NCI-H446 treated with DMSO at 0.1 percent for 48 hours (cell line): ENCODE measurements around the gene DPYSL3.
A peak's percentile ranks its signal among the peaks of the same experiment; 100 is the strongest.

Source experiments
- DNase-seq: peaks from one replicate; lab custom pipeline; 2025; lab: John Stamatoyannopoulos, UW

The DPYSL3 gene

DNA sequence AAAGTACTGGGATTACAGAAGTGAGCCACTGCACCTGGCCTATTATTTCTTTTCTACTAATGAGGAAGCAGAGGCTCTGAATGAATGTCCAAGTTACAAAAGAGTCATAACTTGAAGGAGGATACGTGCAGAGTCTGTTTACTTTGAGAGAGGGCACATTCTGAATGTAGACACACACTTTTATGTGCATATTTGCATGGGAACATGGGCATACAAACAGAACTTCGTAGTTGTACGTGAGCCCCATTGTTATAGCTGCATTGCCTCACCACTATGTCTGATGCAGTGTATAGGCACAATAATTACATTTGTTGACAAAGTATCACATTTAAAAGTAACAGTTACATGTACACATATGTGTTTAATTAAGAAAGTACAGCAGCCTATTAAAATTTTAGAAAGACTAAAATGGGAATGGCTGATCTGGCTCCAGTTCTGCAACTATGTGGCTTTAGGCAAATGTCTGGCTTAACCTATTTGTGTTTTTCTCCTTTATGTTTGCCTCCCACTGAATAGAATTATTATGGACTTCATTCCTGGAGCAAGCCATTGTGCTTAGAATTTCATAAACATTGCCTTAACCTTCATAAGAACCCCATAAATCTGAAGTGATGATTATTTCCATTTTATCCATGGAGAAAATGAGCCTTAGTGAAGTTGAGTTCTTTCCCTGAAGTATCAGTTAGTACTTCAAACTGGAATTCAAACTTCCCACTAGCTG, 3.0 kb upstream of the DPYSL3 start:
- no peak for DNase-seq

GRCh38 chr5:147510885-147511284, 1.0 kb upstream of the DPYSL3 start:
- no peak for DNase-seq

GRCh38 chr5:147509041-147509709, 693 bp downstream of the DPYSL3 start:
- no peak for DNase-seq

GRCh38 chr5:147508711-147509040, 1.2 kb downstream of the DPYSL3 start:
- no peak for DNase-seq

- DNase-seq, result no peak
Observed at GRCh38 chr5:147507480-147508126, 2.3 kb downstream of the DPYSL3 start.

- no peak for DNase-seq
Observed at GRCh38 chr5:147504535-147504934, 5.3 kb downstream of the DPYSL3 start.

DNA sequence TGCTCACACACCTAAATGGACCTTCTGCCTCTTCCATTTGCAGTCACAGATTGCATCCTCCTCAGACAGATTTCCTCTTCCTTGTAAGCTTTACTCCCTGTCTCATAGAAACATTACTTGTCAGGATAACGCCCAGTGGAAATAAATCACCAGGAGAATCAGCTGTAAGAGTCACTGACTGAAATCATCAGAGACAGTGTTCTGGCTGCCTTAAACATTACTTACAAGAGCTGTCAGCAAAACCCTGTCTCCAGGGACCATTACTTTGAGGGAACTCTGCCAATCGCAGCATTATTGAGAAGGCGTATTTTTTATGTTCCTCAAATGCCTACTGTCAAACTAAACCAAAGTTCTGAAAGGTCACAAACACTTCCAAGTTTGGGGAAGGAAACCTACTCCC, 5.9 kb downstream of the DPYSL3 start:
- peak; percentile 83 for DNase-seq

DNA sequence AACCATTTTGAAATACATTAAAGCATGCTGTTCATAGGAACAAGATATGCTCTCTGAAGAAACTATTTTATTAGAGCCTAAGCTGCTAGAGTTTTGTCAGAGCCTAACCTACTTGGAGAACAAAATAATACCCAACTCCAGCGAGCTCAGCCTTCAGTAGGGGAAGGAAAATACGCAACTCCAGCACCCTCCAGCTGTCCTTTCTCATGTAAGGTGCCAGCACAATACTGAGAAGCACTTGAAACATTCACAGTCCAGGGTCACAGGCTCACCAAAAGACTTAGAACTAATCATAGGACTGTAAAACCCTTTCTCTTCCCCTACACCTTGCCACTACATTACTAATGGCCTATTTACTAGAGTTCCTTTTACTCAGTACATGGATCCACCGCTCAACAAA, 18.9 kb downstream of the DPYSL3 start:
- peak; percentile 20 for DNase-seq

DNA sequence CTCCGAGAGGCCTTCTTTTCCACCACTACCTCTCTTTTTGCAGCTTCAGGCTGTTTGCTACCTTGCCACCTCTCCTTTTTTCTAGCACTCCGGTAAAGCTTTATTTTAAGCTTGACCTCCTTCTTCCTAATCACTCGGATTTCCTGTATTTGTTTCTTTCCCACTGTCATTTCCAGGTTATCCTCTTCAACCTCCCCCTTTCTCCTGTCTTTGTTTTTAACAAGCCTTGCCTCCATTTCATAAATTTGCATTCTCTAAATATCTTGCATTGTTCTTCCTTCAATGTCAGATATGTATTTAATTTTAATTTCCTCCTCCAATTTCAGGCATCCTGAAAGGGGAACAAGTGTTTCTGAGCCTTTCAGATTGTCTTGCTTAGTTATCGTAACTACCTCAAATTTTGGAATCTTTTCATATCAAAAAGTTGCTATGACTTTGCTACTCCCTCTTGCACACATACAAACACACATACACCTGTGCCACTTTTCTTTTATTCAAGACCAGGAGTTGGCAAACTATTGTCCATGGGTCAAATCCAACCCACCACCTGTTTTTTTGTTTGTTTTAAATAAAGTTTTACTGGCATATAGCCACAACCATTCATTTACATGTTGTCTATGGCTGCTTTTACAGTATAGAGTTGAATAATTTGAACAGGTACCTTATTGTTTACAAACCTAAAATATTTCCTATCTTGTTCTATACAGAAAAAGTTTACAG, 22.7 kb downstream of the DPYSL3 start:
- no peak for DNase-seq

DNA sequence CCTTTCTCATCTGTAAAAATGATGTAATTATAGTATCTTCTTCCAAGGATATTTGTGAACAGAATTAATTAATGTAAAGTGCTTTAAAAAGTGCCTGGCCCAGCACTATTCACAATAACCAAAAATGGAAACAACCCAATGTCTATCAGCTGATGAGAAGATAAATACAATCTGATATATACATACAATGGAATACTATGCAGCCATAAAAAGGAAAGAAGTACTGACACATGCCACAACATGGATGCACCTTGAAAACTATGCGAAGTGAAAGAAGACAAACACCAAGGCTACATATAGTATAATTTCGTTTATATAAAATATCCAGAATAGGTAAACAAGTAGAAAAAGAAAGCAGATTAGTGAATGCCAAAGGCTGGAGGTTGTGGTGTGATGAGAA, 24.1 kb downstream of the DPYSL3 start:
- DNase-seq, result no peak

DNA sequence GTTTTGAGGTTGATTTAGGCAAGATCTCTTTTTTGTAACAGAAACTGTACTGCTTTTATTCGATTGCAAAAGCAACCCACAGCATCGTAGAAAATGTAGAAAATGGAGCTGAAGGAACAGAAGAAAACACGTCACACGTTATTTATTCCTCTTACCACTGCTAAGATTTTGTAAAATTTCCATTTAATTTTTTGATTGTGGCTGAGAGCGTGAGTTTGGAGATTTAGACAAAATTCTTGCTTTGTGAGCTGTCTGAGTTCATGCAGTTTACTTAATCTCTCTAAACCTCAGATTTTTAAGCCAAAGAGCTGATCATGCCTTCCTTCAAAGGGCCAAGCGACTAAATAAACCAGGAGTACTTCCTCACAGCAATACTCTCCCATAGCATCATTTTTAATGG, 24.8 kb downstream of the DPYSL3 start:
- DNase-seq, result no peak

GRCh38 chr5:147484708-147485020, 25.2 kb downstream of the DPYSL3 start:
- no peak for DNase-seq

GRCh38 chr5:147483961-147484707, 25.7 kb downstream of the DPYSL3 start:
- DNase-seq, result peak; percentile 94

- no peak for DNase-seq
Observed at GRCh38 chr5:147483188-147483790, 26.6 kb downstream of the DPYSL3 start.

- DNase-seq, result no peak
Observed at GRCh38 chr5:147482706-147483180, 27.1 kb downstream of the DPYSL3 start.

- peak; percentile 8 for DNase-seq
Observed at GRCh38 chr5:147481874-147482705, 27.8 kb downstream of the DPYSL3 start.

- no peak for DNase-seq
Observed at GRCh38 chr5:147481376-147481775, 28.5 kb downstream of the DPYSL3 start.

DNA sequence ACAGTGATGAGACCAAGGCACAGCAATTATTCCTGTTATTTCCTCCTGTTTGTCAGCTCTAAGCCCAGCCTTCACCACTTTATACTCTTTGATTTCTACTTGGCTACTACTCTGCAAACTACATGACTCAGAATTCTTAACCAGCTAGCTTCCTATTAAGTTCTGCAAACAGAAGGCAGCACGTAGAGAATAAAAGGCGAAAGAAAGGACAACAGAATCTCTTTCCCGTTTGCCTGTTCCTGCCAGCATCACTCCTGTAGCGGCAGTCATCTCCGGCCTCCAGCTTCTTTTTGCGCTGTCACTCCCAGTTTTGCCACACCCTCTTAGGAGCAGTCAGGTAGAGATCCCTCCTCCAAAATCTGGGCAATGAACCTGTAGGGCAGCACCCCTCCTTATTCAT, 29.9 kb downstream of the DPYSL3 start:
- peak; percentile 47 for DNase-seq

GRCh38 chr5:147479444-147479843, 30.4 kb downstream of the DPYSL3 start:
- DNase-seq, result peak; percentile 35

DNA sequence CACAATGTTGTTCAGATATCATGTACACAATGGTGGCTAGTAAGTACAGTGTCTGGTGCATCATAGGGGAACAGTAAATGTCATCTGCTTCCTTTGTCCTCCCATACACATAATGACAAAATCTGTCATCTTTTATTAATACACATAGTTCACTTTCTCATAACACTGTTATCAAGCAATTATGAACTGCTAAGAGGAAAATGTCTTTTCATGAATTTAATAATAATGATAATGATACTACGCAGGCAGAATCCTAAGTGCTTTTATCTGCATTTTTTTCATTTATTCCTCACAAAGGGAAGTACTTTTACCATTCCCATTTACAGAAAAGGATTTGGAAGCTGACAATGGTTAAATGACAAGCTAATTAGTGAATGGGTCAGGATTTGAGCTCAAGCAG, 35.7 kb downstream of the DPYSL3 start:
- DNase-seq, result no peak
